GM13977 (cell line): ENCODE results near the gene CNOT6L.

Experiments
- DNase-seq: peaks from one replicate; pipeline ENCODE4 v3.0.0; 2012; ENCODE audit warnings: low spot score
- CTCF ChIP-seq: IDR thresholded peaks from 2 replicates; pipeline ENCODE4 v1.5.1; 2012; ENCODE audit warnings: mild to moderate bottlenecking, control low read depth; ENCODE audit not compliant: insufficient read depth; ENCODE audit errors: extremely low read depth, missing control alignments
- in situ Hi-C: fragments of 300-500 bp; cut with MboI; formaldehyde crosslinking; loops from one replicate; pipeline ENCODE4 v1.12.0; 2022; ENCODE audit warnings: low sequenced_read_pairs, low pct_unique_long_range_greater_than_20kb, mixed read lengths, inconsistent platforms; ENCODE audit not compliant: unreplicated experiment

CNOT6L gene

GRCh38 chr4:77844363-77844762 lies 25.2 kb upstream of the CNOT6L start:
- DNase-seq, result no peak
- no peak for TF ChIP-seq CTCF
- in situ Hi-C loops, result no loop called here

GRCh38 chr4:77843628-77844027 lies 24.5 kb upstream of the CNOT6L start:
- DNase-seq, result no peak
- in situ Hi-C loops, result no loop called here
- TF ChIP-seq CTCF, result no peak

GRCh38 chr4:77834403-77834802 lies 15.2 kb upstream of the CNOT6L start:
- TF ChIP-seq CTCF, result no peak
- in situ Hi-C loops, result no loop called here
- DNase-seq, result no peak

- in situ Hi-C loops, result no loop called here
- no peak for DNase-seq
- no peak for TF ChIP-seq CTCF
These were observed 14.1 kb upstream of the CNOT6L start for GRCh38 chr4:77833126-77833724.

- no peak for TF ChIP-seq CTCF
- in situ Hi-C loops, result no loop called here
- DNase-seq, result no peak
These were observed 8.2 kb upstream of the CNOT6L start for GRCh38 chr4:77827343-77827742.

- DNase-seq, result no peak
- in situ Hi-C loops, result no loop called here
- TF ChIP-seq CTCF, result no peak
These were observed 7.1 kb upstream of the CNOT6L start for GRCh38 chr4:77826275-77826674.

- in situ Hi-C loops, result no loop called here
- no peak for TF ChIP-seq CTCF
These were observed 2.6 kb upstream of the CNOT6L start for GRCh38 chr4:77821775-77822174.

More at GRCh38 chr4:77821775-77822174, 2.6 kb upstream of the CNOT6L start:
- DNase-seq, result no peak
